Nephron (organoid): ENCODE measurements around the gene CHD8.

Source experiments
- H3K27ac Mint-ChIP-seq, 3 experiments: 2 replicates each; pipeline ENCODE4 v1.8.0; 2020; ENCODE audit warnings: mixed read lengths in 3 of 3, mild to moderate bottlenecking in 2 of 3, moderate library complexity in 1 of 3
- H3K27me3 Mint-ChIP-seq: 2 replicates; pipeline ENCODE4 v1.8.0; 2021; ENCODE audit warnings: low read depth, mild to moderate bottlenecking, moderate library complexity, mixed read lengths
- H3K36me3 Mint-ChIP-seq: 2 replicates; pipeline ENCODE4 v1.8.0; 2020; ENCODE audit warnings: low read depth, mixed read lengths
- H3K4me1 Mint-ChIP-seq: 2 replicates; pipeline ENCODE4 v1.8.0; 2020; ENCODE audit warnings: mixed read lengths
- H3K4me3 Mint-ChIP-seq, 3 experiments: 2 replicates each; pipeline ENCODE4 v1.8.0; 2020; ENCODE audit warnings: mild to moderate bottlenecking in 3 of 3, mixed read lengths in 3 of 3, moderate library complexity in 2 of 3
- H3K9me3 Mint-ChIP-seq: 2 replicates; pipeline ENCODE4 v1.8.0; 2020; ENCODE audit warnings: mixed read lengths
- CTCF ChIP-seq, 3 experiments: fragments of 200-600 bp; sonication (generic); IDR thresholded peaks; one replicate each; pipeline ENCODE4 v1.5.0; 2021; ENCODE audit warnings: antibody characterized with exemption in 3 of 3; ENCODE audit not compliant: unreplicated experiment in 3 of 3

The CHD8 gene

GRCh38 chr14:21419528-21419927 lies 36.4 kb downstream of the CHD8 start:
- Mint-ChIP-seq H3K36me3 (peaks cover 68% of the 10 kb centered on the region), H3K27me3 (no peaks in the 10 kb centered on the region), H3K9me3 (no peaks in the 10 kb centered on the region), H3K4me3 (no peak overlapping the region), H3K4me1 (no peaks in the 10 kb centered on the region), H3K27ac (no peak overlapping the region)
- TF ChIP-seq CTCF (IDR thresholded peaks at IDR 0.05; ENCODE audit: unreplicated experiment in 3 of 3): no peak

- TF ChIP-seq CTCF (IDR thresholded peaks at IDR 0.05; ENCODE audit: unreplicated experiment in 3 of 3): no peak
- no peak overlapping the region for H3K27ac Mint-ChIP-seq
- H3K4me1 Mint-ChIP-seq: no peaks in the 10 kb centered on the region
- no peak overlapping the region for H3K4me3 Mint-ChIP-seq
- H3K27me3 Mint-ChIP-seq: no peaks in the 10 kb centered on the region
- peaks cover 78% of the 10 kb centered on the region for H3K36me3 Mint-ChIP-seq
- H3K9me3 Mint-ChIP-seq: no peaks in the 10 kb centered on the region
Measured at GRCh38 chr14:21415329-21415728, 40.6 kb downstream of the CHD8 start.

- H3K9me3 Mint-ChIP-seq: no peaks in the 10 kb centered on the region
- H3K27me3 Mint-ChIP-seq: no peaks in the 10 kb centered on the region
- no peaks in the 10 kb centered on the region for H3K4me1 Mint-ChIP-seq
- TF ChIP-seq CTCF (IDR thresholded peaks at IDR 0.05; ENCODE audit: unreplicated experiment in 3 of 3): no peak
- H3K36me3 Mint-ChIP-seq: peaks cover 80% of the 10 kb centered on the region
- no peak overlapping the region for H3K27ac Mint-ChIP-seq
- no peak overlapping the region for H3K4me3 Mint-ChIP-seq
Measured at GRCh38 chr14:21414137-21414631, 41.7 kb downstream of the CHD8 start.

GRCh38 chr14:21408147-21408546 lies 47.8 kb downstream of the CHD8 start:
- H3K27ac Mint-ChIP-seq: no peak overlapping the region
- H3K4me3 Mint-ChIP-seq: no peak overlapping the region
- H3K36me3 Mint-ChIP-seq: peaks cover 87% of the 10 kb centered on the region
- no peak for TF ChIP-seq CTCF (IDR thresholded peaks at IDR 0.05; ENCODE audit: unreplicated experiment in 3 of 3)
- H3K27me3 Mint-ChIP-seq: no peaks in the 10 kb centered on the region
- H3K9me3 Mint-ChIP-seq: no peaks in the 10 kb centered on the region
- H3K4me1 Mint-ChIP-seq: no peaks in the 10 kb centered on the region

GRCh38 chr14:21406213-21406612 lies 49.7 kb downstream of the CHD8 start:
- no peaks in the 10 kb centered on the region for H3K27me3 Mint-ChIP-seq
- no peaks in the 10 kb centered on the region for H3K9me3 Mint-ChIP-seq
- peaks cover 86% of the 10 kb centered on the region for H3K36me3 Mint-ChIP-seq
- no peak overlapping the region for H3K4me3 Mint-ChIP-seq
- H3K27ac Mint-ChIP-seq: no peak overlapping the region
- TF ChIP-seq CTCF (IDR thresholded peaks at IDR 0.05; ENCODE audit: unreplicated experiment in 3 of 3): no peak
- no peaks in the 10 kb centered on the region for H3K4me1 Mint-ChIP-seq

- no peak for TF ChIP-seq CTCF (IDR thresholded peaks at IDR 0.05; ENCODE audit: unreplicated experiment in 3 of 3)
- Mint-ChIP-seq H3K27ac (no peak overlapping the region), H3K4me1 (no peaks in the 10 kb centered on the region), H3K9me3 (no peaks in the 10 kb centered on the region), H3K36me3 (peaks cover 86% of the 10 kb centered on the region), H3K27me3 (no peaks in the 10 kb centered on the region), H3K4me3 (no peak overlapping the region)
Measured at GRCh38 chr14:21405097-21405496, 50.8 kb downstream of the CHD8 start.
